NCI-H460 (cell line): Measurements from ENCODE around the gene SLC28A2. TPM values are rescaled to one million over a fixed set of nuclear protein-coding genes. Genes with fewer than 3 reads are reported as not detected.
"Not testable (repeated sequence)": the region's sequence is repeated elsewhere in the genome, so short reads cannot be mapped to it uniquely, and the experiment has no call there.

Experiments used
- DNase-seq: peaks from one replicate; pipeline ENCODE4 v3.0.0-alpha.2; 2016; ENCODE audit warnings: low read depth; ENCODE audit errors: extremely low read depth
- polyA plus RNA-seq: library from polyadenylated mRNA; depleted of rRNA; stranded (reverse); fragments of >200 nt; gene quantifications from 2 replicates; pipeline ENCODE4 v1.2.3, GENCODE V29; 2014; cell fraction: nucleus; rRNA removed
- total RNA-seq: library from RNA; depleted of rRNA; stranded (reverse); fragments of >200 nt; shearing (Covaris generic); gene quantifications from 2 replicates; pipeline ENCODE4 v1.2.3, GENCODE V29; 2014; rRNA removed

The SLC28A2 gene, protein sequence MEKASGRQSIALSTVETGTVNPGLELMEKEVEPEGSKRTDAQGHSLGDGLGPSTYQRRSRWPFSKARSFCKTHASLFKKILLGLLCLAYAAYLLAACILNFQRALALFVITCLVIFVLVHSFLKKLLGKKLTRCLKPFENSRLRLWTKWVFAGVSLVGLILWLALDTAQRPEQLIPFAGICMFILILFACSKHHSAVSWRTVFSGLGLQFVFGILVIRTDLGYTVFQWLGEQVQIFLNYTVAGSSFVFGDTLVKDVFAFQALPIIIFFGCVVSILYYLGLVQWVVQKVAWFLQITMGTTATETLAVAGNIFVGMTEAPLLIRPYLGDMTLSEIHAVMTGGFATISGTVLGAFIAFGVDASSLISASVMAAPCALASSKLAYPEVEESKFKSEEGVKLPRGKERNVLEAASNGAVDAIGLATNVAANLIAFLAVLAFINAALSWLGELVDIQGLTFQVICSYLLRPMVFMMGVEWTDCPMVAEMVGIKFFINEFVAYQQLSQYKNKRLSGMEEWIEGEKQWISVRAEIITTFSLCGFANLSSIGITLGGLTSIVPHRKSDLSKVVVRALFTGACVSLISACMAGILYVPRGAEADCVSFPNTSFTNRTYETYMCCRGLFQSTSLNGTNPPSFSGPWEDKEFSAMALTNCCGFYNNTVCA
- not detected in 2 replicates for total RNA-seq
- not detected in 2 replicates for polyA plus RNA-seq

DNA sequence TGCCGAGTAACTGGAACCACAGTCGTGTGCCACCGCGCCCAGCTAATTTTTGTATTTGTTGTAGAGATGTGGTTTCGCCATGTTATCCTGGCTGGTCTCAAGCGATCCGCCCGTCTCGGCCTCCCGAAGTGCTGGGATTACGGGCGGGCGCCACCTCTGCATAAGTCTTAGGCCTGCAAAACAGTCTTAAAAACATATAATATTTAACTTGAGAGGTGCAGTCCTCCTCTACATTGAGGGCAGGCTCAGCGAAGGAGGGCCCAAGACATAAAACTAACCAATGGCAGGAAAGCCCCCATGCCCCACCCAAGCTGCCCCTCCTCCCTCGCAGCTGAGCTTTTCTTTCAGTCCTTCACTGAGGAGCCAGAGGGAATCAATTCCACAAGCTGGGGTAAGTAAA, at the start of gene SLC28A2:
SLC28A2 (plus strand) TSS at position 347 of the 400 bp plus-strand sequence. CDS start 982 bp downstream, outside the sequence.
- DNase-seq: no peak

DNA sequence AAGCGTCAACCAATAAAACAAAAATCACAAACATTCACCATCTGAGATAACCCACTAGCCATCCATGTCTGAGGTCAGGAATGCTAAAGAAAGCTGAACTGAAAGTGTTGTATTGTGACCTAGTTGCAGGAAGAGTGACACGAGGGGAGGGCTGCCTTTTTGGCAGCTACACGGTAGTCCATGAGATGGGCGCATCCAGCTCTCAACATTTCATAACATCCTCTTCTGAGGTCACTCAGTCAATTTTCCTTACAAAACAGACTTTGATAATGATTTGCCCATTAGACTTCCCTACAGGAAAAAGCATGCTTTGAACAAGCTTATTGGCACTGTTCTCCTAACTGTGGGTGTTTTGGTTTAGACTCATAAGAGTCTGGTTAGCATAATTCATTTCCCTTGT, 48.9 kb upstream of the SLC28A2 start:
- DNase-seq: no peak

DNA sequence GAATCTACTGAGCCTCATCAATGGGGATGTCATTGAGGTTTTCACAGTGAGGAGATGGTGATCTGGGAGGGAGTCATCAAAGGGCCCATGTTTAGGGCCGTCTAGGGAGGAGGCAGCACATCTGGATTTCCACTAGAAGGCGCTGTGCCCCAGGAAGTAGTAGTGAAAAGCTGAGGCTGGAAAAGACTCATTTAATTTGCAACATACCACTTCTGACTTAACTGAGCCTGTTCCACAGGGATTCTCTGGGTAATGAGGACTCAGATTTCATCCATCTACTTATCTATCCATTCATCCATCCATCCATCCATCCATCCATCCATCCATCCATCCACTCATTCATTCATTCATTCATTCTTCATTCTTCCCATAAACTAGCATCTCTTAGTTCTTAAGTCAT, 46.8 kb upstream of the SLC28A2 start:
- peak; percentile 58 for DNase-seq

DNA sequence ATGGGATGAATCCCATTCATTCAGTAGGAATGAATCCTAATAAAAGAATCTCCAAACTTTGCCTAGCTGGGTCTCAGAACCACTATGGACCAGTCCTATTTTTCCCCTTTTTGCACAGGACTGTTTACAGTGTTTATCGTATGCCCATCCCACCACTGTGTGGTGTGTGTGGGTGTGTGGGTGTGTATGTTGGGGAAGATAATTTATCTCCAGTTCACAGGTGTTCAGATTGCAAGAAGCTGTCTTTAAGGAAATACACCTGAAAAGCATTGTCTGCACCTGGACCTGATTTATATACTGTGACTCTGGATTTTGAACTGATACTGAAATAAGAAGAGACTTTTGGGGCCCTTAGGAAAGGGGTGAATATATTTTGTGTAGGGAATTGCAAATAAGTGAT, 39.5 kb upstream of the SLC28A2 start:
- DNase-seq: no peak

DNA sequence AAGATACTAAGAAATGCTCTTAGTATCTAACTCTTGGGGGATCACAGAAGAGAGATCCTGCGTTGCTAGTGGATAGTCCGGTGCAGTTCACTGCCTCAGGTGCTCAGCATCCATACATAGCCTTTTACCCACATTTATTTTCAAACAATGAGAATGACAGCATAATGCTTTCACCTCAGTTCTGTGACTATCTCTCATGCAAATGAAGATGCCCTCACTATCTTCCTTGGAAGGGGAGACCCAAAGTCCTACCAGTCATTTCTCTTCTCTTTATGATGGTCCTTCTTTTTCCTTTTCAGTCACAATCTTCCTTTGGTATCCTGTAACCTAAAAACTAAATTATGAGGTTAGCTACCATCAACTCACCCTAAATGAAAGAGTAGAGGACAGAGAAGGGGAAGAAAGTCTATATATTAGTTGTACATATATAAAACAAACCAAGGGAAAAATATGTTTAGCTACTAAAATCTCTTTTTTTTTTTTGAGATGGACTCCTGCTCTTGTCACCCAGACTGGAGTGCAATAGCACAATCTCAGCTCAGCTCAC, 30.9 kb upstream of the SLC28A2 start:
- no peak for DNase-seq

DNA sequence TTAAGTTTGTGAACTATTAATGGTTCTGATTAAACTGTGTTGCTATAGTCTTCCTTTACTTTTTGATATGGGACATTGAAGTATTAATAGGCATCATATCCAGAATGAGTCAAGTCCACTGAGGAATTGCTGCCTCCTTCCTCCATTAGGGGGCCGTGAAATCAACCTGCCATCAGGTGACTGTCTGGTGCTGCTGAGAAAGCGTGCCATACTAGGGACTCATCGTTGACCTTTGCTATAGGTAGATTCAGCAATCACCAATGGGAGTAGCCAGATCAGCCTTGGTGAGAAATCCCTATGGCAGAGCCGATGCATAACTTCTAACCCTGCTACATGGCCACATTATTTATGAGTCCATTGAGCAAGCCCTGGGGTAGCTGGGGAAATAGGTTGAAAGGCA, 30.1 kb upstream of the SLC28A2 start:
- no peak for DNase-seq

DNA sequence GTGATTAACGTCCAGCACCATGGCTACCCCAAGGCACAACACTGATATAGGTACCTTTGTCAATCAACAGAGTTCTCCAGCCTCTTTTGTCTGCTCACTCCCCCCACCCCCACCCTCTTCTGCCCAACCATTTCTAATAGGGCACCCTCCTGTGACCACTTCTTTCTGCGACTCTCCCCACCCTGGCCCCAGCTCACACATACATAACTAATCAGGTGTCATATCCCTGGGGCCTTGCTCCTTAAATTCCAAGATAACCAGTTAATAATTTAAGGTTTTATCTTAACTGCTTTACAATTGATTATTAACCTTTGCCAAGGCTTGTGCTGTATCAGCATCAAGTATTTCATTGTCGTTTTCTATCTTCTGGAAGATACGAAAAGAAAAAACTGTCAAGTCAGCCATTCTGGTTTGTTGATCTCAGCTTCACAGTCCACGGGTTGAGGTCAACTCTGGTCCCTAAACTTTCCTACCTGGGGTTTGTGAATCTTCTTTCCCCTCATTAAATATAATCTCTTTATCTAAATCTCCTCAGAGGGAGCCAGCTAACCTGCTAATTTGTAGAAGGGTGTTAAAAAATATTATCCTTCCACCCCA, 27.3 kb upstream of the SLC28A2 start:
- DNase-seq: no peak

DNA sequence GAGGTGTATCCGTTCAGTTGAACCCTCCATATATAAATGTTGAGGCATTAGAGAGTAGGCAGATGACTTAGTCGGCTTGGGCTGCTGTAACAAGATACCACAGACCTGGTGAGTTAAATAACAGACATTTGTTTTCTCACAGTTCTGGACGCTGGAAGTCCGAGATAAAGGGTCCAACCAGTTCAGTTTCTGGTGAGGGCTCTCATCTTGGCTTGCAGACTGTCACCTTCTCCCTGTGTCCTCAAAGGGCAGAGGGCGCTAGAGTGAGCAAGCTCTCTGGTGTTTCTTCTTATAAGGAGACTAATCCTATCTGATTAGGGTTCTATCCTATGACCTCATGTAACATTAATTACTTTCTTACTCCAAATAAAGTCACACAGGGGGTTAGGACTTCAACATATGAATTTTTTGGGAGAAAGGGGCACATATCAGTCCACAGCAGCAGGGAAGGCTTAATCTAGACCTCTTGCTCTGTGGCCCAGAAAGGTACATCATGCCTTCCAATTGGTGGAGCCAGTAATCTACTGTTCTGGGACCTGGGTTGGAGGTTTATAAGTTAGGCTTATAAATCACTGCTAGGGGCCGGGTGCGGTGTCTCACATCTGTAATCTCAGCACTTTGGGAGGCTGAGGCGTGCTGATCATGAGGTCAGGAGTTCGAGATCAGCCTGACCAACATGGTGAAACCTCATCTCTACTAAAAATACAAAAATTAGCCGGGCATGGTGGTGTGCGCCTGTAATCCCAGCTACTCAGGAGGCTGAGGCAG, 26.3 kb upstream of the SLC28A2 start:
- no peak for DNase-seq

DNA sequence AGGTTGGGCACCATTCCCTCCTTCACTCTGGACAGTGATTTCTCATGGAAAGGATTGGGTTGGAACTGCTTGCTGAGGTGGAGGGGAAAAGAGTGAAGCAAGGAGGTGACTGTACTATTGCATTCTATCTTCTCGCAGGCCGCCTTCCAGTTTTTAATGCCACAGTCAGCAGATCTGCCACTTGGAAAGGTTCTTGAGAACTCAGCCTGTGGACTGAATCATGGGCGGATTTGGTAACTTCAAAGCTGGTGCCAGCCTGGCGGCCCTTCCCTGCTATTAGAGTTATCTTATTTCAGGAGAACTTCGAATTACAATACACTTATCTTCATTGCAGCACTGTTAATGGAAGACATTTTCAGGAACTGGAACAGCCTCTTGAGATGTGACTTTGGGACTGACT, 23.1 kb upstream of the SLC28A2 start:
- DNase-seq: no peak

DNA sequence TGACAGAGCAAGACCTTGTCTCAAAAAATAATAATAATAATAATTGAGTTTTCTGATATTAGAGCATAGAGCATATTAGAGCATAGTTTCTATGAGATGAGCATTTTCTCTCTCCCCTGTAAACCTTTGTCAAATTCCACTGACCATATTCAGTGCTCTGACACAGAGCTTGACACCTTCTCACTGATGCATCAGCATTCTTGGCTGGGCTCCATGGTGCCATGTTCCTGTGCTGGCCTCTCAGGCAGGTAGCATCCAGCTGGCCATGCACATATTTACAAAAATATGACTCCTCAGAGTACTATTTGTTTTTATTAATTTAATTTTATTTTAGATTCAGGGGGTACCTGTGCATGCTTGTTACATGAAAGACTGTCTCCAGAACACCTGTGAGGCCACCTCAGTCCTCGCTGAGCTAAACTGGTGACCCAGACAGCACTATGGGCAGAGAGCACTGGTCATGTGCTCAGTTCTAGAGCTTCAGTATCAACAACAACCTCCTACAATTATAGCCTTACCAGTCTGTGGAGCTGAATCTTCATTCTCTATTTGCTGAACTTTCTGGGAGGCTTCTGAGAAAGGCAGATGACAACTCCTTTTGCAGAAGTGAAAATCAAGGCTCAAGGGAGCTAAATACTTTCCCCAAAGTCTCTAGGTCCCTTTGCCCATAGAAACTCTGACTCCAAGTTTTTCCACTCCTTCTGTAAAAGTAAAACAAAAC, 21.6 kb upstream of the SLC28A2 start:
- DNase-seq: no peak

DNA sequence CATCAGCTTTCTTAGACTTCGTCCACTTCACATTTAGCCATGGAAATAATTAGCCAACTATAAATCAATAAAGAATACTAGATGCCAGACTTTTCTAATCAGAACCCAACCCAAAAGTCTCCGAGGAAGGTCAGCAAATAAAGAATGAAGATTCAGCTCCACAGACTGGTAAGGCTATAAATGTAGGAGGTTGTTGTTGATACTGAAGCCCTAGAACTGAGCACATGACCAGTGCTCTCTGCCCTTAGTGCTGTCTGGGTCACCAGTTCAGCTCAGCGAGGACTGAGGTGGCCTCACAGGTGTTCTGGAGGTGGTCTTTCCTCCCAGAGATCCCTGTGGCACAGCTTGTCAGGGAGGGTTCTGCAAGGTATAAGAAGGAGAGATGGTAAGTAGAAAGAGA, 20.9 kb upstream of the SLC28A2 start:
- no peak for DNase-seq

DNA sequence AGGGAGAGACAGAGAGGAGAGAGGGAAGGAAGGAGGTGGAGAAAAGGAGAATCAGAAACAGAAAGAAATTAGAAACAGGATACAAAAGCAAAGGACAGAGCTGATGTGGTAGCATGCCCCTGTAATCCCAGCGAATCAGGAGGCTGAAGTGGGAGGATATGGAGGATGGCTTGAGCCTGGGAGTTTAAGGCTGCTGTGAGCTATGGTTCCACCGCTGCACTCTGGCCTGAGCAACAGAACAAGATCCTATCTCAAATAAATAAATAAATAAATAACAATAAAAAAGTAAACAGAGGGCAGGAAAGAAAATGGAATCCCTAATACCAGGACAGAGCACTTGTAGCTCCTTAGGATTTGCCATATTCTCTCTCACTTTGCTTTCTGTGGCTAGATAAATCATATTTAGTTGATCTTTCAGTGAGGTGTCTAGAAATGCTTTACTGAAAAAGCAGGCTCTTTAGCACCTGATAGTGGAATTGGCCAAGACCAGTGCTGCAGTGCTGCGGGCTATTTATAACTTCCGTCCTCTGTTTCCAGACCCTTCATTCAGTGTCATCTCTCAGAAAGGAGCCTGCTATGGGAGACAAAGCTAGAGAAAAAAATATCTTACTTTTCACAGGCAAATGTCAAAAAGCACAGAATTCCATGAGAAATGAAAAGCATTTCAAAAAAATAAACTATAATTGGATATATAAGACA, 20.0 kb upstream of the SLC28A2 start:
- no peak for DNase-seq

DNA sequence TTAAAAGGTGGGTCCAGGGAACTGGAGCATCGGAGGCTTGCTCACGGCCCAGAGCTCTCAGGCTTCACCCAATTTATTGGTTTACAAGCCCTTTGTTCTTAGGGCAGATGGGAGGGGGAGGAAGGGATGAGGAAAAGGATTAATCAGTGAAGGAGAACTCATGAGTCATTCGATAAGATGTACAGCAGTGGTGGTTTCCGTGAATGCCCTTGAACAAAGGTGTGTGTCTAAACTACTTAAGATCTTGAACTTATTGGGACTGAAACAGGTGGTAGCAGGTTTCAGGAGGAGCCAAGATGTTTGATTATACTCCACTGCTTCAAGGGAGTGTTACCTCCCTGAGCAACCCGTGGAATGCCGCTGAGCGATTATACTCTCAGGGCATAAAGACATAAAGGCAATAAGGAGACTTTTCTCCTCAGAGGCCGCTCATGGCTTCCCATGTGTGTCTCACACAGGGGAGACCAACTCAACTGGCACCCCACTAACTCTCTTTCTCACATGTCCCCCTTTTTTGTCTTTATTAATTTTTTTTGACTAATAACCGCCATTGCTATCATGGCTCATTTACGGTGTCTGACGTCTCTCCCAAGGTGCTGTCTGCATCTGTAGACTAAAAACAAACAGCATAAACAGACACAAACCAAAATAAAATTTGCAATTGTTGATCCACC, 17.3 kb upstream of the SLC28A2 start:
- DNase-seq: no peak

DNA sequence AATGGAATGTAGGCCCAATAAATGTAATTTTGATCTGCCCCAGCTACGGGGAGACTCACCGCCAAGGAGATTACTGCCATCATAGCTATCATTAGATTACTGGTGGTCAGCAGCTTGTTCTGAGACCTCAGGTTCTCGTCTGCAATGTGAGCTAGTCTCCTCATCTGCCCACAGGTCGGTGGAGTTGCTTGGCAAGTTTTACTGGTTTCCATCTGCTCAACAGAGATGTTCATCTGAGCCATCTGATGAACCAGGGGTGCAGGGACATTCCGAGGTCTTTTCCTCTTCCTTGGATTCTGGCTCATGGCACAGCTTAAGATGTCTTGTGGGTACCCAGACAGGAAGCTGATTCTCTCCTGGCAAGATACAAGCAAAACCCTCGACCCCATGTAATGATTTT, 15.2 kb upstream of the SLC28A2 start:
- DNase-seq: not testable (repeated sequence)

DNA sequence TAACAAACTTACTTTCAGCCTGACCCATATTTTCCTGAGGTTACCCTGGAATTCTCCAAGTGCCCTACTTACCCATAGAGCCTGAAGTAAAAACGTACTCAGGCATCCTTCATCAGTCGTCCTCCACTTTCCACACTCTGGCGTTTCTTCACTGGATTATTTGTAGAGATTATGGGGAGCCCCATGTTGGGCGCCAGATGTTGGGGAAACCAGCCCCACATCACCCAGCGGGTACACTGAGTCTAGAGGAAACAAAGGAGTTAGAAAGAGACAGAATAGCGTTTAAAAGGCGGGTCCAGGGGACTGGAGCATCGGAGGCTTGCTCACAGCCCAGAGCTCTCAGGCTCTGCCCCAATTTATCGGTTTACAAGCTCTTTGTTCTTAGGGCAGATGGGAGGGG, 9.7 kb upstream of the SLC28A2 start:
- DNase-seq: no peak

DNA sequence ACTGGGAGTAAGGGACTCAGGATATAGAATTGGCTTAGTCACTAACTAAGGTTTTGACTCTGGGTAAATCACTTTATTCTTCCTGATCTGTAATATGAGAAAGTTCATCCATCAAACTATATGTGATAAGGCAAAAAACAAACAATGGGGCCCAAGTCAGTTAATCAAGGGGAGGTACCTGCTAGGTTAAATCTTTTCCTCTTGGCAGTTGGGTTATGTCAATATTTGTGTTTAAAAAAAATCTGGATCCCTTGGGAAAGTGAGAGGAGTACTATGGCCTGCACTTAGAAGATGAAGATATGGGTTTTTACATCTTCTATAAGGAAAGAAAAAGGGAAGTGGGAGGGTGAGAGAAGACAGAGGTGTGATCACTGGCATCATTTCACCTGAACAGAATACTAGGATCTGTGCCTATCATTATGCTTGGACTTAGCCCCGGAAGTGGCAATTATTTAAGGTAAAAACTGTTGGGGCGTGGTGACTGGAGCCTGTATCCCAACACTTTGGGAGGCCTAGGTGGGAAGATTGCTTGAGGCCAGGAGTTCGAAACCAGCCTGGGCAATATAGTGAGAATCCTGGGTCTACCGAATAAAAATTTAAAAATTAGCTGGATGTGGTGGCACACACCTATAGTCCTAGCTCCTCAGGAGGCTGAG, 2.8 kb upstream of the SLC28A2 start:
- no peak for DNase-seq

DNA sequence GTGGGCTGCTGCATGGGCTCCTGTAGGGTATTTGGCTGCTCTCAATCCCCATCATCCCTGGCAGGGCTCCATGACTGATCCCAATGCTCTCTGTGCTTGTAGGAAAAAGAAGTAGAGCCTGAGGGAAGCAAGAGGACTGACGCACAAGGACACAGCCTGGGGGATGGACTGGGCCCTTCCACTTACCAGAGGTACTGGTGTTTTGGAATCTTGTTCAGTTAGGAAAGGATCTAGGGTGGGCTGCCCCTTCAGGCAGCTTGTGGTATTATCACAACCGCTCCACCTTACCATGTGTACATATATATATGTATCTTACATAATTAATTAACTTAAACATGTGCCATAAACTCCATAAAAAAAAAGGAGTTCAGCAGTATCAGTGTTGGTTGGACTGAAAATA, 1.3 kb downstream of the SLC28A2 start:
- no peak for DNase-seq

DNA sequence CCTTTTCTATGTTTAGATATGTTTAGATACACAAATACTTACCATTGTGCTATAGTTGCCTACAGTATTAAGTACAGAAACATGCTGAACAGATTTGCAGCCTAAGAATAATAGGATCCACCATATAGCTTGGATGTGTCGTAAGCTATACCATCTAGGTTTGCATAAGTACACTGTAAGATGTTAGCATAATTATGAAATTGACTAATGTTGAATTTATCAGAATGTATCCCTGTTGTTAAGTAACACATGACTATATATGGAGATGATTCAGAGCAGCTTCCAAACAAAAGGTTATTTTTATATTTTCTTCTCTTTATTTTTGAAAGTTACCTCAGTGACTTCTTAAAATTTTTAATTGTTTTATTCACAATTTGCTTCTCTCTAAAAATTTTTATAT, 2.4 kb downstream of the SLC28A2 start:
- DNase-seq: no peak
